Smooth muscle cell (in vitro differentiated cells): ENCODE data around the gene FOXRED2. TPM values are rescaled to one million over a fixed set of nuclear protein-coding genes. Genes with fewer than 3 reads are reported as not detected.

Source experiments
- DNase-seq: peaks from one replicate; lab custom pipeline; 2025; ENCODE audit not compliant: unreplicated experiment; lab: John Stamatoyannopoulos, UW
- H2AFZ ChIP-seq: fragments of 200-600 bp; sonication (generic); 2 replicates; pipeline ENCODE4 v1.6.0; 2016; ENCODE audit warnings: antibody characterized with exemption, low read depth, mild to moderate bottlenecking
- H3F3A ChIP-seq: fragments of 200-600 bp; sonication (generic); 2 replicates; pipeline ENCODE4 v1.6.0; 2017; ENCODE audit warnings: antibody characterized with exemption, low read depth
- H3K27ac ChIP-seq: fragments of 200-600 bp; sonication (generic); 2 replicates; pipeline ENCODE4 v1.5.1; 2016; ENCODE audit warnings: low read depth, mild to moderate bottlenecking
- H3K27me3 ChIP-seq: fragments of 200-600 bp; sonication (generic); 2 replicates; pipeline ENCODE4 v1.6.1; 2016; ENCODE audit warnings: low read depth, mild to moderate bottlenecking
- H3K36me3 ChIP-seq: fragments of 200-600 bp; sonication (generic); 2 replicates; pipeline ENCODE4 v1.5.1; 2016; ENCODE audit warnings: low read depth
- H3K4me1 ChIP-seq: fragments of 200-600 bp; sonication (generic); 2 replicates; pipeline ENCODE4 v1.5.1; 2016; ENCODE audit warnings: low read depth
- H3K4me2 ChIP-seq: fragments of 200-600 bp; sonication (generic); 2 replicates; pipeline ENCODE4 v1.6.0; 2016; ENCODE audit warnings: mild to moderate bottlenecking
- H3K4me3 ChIP-seq: fragments of 200-600 bp; sonication (generic); 2 replicates; pipeline ENCODE4 v1.5.1; 2016; ENCODE audit warnings: mild to moderate bottlenecking
- H3K79me2 ChIP-seq: fragments of 200-600 bp; sonication (generic); 2 replicates; pipeline ENCODE4 v1.6.0; 2016; ENCODE audit warnings: low read depth, mild to moderate bottlenecking
- H3K9ac ChIP-seq: fragments of 200-600 bp; sonication (generic); 2 replicates; pipeline ENCODE4 v1.6.0; 2016; ENCODE audit warnings: low read depth
- H3K9me3 ChIP-seq: fragments of 200-600 bp; sonication (generic); replicated peaks from 2 replicates; pipeline ENCODE4 v1.5.1; 2016; ENCODE audit warnings: low read depth
- H4K20me1 ChIP-seq: fragments of 200-600 bp; sonication (generic); 2 replicates; pipeline ENCODE4 v1.6.0; 2016; ENCODE audit warnings: low read depth
- WGBS: methylation state at CpG from one replicate; pipeline ENCODE4 v1.1.7; 2016; ENCODE audit warnings: low lambda C conversion rate; 5-methylcytosine and 5-hydroxymethylcytosine counted together
- polyA plus RNA-seq: library from polyadenylated mRNA; unstranded; fragments of >200 nt; fragmentation: Nextera tagmentation; extraction: Ambion mirVana; gene quantifications from 2 replicates; pipeline ENCODE4 v1.2.1, GENCODE V29; 2016
- total RNA-seq: library from RNA; depleted of rRNA; stranded (reverse); fragments of >200 nt; gene quantifications from 2 replicates; pipeline ENCODE4 v1.2.3, GENCODE V29; 2014
- TF ChIP-seq, protein P1 (sequence below): fragments of 200-600 bp; sonication (generic); IDR thresholded peaks from 2 replicates; pipeline ENCODE4 v1.5.1; 2017; ENCODE audit warnings: borderline replicate concordance, mild to moderate bottlenecking, antibody characterized with exemption; ENCODE audit not compliant: insufficient read depth, poor library complexity, severe bottlenecking

The FOXRED2 gene
- total and polyA plus RNA-seq, 2 experiments from 2014 or later = 3.1 to 4.2 TPM

DNA sequence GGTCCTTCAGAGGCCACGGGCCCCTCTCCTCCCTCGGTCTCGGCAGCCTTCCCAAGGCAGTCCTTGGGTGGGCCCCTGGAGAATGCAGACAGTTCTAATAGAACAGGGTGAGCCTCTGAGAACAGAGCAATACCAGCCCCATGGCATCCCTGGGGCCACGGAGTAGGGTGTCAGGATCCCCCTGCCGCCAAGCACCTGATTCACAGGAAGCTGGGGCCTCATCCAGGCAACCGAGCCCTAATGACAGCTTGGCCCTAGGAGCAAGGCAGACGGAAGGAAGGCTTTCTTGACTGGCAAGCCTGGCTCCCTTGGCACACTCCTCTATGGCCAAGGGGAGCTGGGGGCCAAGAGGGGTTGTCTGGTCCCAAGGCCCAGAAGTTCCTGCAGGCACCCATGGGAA lies 40.6 kb downstream of the FOXRED2 start:
- TF ChIP-seq, protein P1, sequence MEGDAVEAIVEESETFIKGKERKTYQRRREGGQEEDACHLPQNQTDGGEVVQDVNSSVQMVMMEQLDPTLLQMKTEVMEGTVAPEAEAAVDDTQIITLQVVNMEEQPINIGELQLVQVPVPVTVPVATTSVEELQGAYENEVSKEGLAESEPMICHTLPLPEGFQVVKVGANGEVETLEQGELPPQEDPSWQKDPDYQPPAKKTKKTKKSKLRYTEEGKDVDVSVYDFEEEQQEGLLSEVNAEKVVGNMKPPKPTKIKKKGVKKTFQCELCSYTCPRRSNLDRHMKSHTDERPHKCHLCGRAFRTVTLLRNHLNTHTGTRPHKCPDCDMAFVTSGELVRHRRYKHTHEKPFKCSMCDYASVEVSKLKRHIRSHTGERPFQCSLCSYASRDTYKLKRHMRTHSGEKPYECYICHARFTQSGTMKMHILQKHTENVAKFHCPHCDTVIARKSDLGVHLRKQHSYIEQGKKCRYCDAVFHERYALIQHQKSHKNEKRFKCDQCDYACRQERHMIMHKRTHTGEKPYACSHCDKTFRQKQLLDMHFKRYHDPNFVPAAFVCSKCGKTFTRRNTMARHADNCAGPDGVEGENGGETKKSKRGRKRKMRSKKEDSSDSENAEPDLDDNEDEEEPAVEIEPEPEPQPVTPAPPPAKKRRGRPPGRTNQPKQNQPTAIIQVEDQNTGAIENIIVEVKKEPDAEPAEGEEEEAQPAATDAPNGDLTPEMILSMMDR = no peak
- peaks cover 7% of the 10 kb centered on the region for H3K4me1 ChIP-seq
- H3K4me3 ChIP-seq = no peak overlapping the region

DNA sequence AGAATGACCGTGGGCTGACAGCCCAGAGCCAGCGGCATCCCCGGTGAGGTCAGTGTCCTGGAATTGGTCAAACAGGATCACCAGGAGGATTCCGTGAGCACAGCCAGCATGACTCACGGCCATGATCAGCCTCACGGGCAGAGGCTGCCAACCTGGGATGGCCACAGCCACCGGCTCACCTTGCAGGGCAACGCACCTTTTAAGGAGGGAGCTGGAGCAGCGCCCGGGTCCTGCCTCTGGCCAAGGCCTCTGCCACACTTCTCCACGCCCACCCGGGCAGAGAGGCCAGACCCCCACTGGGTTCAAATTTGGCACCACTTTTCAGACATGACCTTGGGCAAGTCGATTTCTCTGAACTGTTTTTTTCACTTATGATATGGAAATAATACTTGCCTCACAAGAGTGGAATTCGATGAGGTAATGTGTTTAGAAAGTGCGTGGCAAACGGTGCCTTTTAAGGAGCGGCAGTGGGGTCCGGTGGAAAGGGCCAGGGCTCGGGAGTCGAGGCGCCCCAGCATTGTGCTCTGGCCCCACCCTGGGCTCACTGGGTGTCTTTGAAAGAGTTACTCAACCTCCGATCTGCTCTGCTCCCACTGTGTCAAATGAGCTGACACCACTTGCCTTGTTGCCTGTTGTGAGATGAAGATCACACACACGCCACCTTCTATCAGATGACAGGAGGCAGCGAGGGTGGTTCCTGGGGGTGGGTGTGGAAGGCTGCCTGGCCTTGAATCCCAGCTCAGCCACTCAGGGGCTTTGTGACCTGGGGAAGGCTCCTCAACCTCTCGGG lies 41.4 kb downstream of the FOXRED2 start:
- H3K4me2 ChIP-seq = peak overlapping the region; percentile 79
- H3K4me1 ChIP-seq = peaks cover 7% of the 10 kb centered on the region
- H4K20me1 ChIP-seq = no peaks in the 10 kb centered on the region
- H3K9ac ChIP-seq = peak overlapping the region; percentile 80
- H3K27me3 ChIP-seq = no peaks in the 10 kb centered on the region
- DNase-seq = no peak
- peaks cover 12% of the 10 kb centered on the region for H3F3A ChIP-seq
- TF ChIP-seq, protein P1 = no peak
- no peaks in the 10 kb centered on the region for H3K9me3 ChIP-seq
- WGBS = 47% methylated on average over 25 of the region's 25 CpGs
- H3K4me3 ChIP-seq = no peak overlapping the region
- no peaks in the 10 kb centered on the region for H3K36me3 ChIP-seq
- no peak overlapping the region for H2AFZ ChIP-seq
- H3K27ac ChIP-seq = peak overlapping the region; percentile 94
- H3K79me2 ChIP-seq = peaks cover 6% of the 10 kb centered on the region

More for the DNA sequence above, 40.6 kb downstream of the FOXRED2 start:
- Histone ChIP-seq H3K9ac (peak overlapping the region; percentile 80), H3K79me2 (peaks cover 6% of the 10 kb centered on the region), H3K4me2 (peak overlapping the region; percentile 79), H3F3A (peaks cover 12% of the 10 kb centered on the region), H3K27me3 (no peaks in the 10 kb centered on the region), H3K36me3 (no peaks in the 10 kb centered on the region), H3K9me3 (no peaks in the 10 kb centered on the region), H2AFZ (no peak overlapping the region), H3K27ac (peak overlapping the region; percentile 94), H4K20me1 (no peaks in the 10 kb centered on the region)
- 92% methylated on average over 7 of the region's 7 CpGs for WGBS
- DNase-seq = no peak

DNA sequence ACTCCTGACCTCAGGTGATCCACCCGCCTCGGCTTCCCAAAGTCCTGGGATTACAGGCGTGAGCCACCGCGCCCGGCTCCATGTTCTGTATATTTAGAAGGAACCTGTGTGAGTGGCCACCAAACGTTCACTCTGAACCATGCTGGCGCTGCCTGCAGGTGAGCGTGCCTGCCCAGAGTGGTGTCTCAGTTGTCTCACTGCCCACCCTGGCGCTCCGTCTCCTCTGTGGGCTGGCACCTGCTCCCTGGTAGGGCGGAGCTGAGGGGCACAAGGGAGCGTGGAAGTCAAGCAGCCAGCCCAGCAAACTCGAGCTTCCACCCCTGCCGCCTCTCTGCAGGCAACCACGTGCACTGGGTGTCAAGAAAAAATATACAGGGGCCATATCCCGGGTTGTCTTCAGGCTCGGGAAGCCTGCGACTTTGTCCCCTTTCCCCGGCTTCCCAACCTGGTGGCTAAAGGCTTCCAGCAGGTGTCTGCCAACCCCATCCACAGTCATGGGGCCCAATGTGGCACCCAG lies 42.1 kb downstream of the FOXRED2 start:
- Histone ChIP-seq H3K4me1 (peaks cover 4% of the 10 kb centered on the region), H3K27me3 (no peaks in the 10 kb centered on the region), H3K27ac (peak overlapping the region; percentile 94), H3K36me3 (no peaks in the 10 kb centered on the region), H3F3A (peaks cover 10% of the 10 kb centered on the region), H3K4me3 (no peak overlapping the region), H4K20me1 (no peaks in the 10 kb centered on the region), H3K9ac (peak overlapping the region; percentile 80), H3K4me2 (no peak overlapping the region), H2AFZ (no peak overlapping the region), H3K79me2 (peaks cover 6% of the 10 kb centered on the region), H3K9me3 (no peaks in the 10 kb centered on the region)
- TF ChIP-seq, protein P1 = no peak
- DNase-seq = no peak
- 90% methylated on average over 20 of the region's 20 CpGs for WGBS
